ENCODE data around the gene CCDC186. TPM values are rescaled to one million over a fixed set of nuclear protein-coding genes. Genes with fewer than 3 reads are reported as not detected.

Gene CCDC186
- 1 to 10 TPM; 5.1 to 6.1 TPM for polyA plus RNA-seq

- H3K36me3 ChIP-seq (ENCODE audit: control insufficient read depth in 2 of 2, insufficient read depth in 2 of 2, low read length in 1 of 2): no peaks in the 10 kb centered on the region
- H3K9me3 ChIP-seq (ENCODE audit: control insufficient read depth in 2 of 2, insufficient read depth in 1 of 2, low read depth in 1 of 2, low read length in 1 of 2): no peaks in the 10 kb centered on the region
- 0 to 1% methylated on average over 45 to 49 of the region's 49 CpGs for WGBS, 2 donors
- H3K27ac ChIP-seq (ENCODE audit: low read depth in 2 of 2, low read length in 1 of 2): peak within 1 kb of the TSS; percentile 85 to 98
- peak within 1 kb of the TSS; percentile 98 for H3K4me3 ChIP-seq (ENCODE audit: low read depth in 1 of 2, low read length in 2 of 2)
- H3K4me1 ChIP-seq (ENCODE audit: control insufficient read depth in 2 of 2, insufficient read depth in 2 of 2, low read length in 1 of 2): no peaks in the 10 kb centered on the region
- H3K27me3 ChIP-seq (ENCODE audit: control insufficient read depth in 1 of 2, insufficient read depth in 2 of 2, low read length in 2 of 2): no peaks in the 10 kb centered on the region
Measured at GRCh38 chr10:114173921-114174694, at the start of gene CCDC186. Gene CCDC186 (minus strand): TSS chr10:114174203. CDS start chr10:114163268, 10,935 bp downstream.

- no peak overlapping the region for H3K4me3 ChIP-seq (ENCODE audit: low read depth in 1 of 2, low read length in 2 of 2)
- peaks cover 0 to 2% of the 10 kb centered on the region in 2 donors for H3K9me3 ChIP-seq (ENCODE audit: control insufficient read depth in 2 of 2, insufficient read depth in 1 of 2, low read depth in 1 of 2, low read length in 1 of 2)
- H3K27me3 ChIP-seq (ENCODE audit: control insufficient read depth in 1 of 2, insufficient read depth in 2 of 2, low read length in 2 of 2): no peaks in the 10 kb centered on the region
- H3K27ac ChIP-seq (ENCODE audit: low read depth in 2 of 2, low read length in 1 of 2): no peak overlapping the region
- no peaks in the 10 kb centered on the region for H3K36me3 ChIP-seq (ENCODE audit: control insufficient read depth in 2 of 2, insufficient read depth in 2 of 2, low read length in 1 of 2)
- no peaks in the 10 kb centered on the region for H3K4me1 ChIP-seq (ENCODE audit: control insufficient read depth in 2 of 2, insufficient read depth in 2 of 2, low read length in 1 of 2)
- 76% methylated on average over 4 of the region's 4 CpGs for WGBS, 2 donors
Measured at GRCh38 chr10:114223066-114223465, 49.1 kb upstream of the CCDC186 start.

- Histone ChIP-seq H3K4me3 (ENCODE audit: low read depth in 1 of 2, low read length in 2 of 2) (no peak overlapping the region), H3K27ac (ENCODE audit: low read depth in 2 of 2, low read length in 1 of 2) (no peak overlapping the region), H3K4me1 (ENCODE audit: control insufficient read depth in 2 of 2, insufficient read depth in 2 of 2, low read length in 1 of 2) (no peaks in the 10 kb centered on the region), H3K27me3 (ENCODE audit: control insufficient read depth in 1 of 2, insufficient read depth in 2 of 2, low read length in 2 of 2) (no peaks in the 10 kb centered on the region), H3K9me3 (ENCODE audit: control insufficient read depth in 2 of 2, insufficient read depth in 1 of 2, low read depth in 1 of 2, low read length in 1 of 2) (peaks cover 0 to 2% of the 10 kb centered on the region in 2 donors), H3K36me3 (ENCODE audit: control insufficient read depth in 2 of 2, insufficient read depth in 2 of 2, low read length in 1 of 2) (no peaks in the 10 kb centered on the region)
- 77 to 80% methylated on average over 4 of the region's 4 CpGs for WGBS, 2 donors
Measured at GRCh38 chr10:114221235-114221634, 47.2 kb upstream of the CCDC186 start.

- Histone ChIP-seq H3K27me3 (ENCODE audit: control insufficient read depth in 1 of 2, insufficient read depth in 2 of 2, low read length in 2 of 2) (no peaks in the 10 kb centered on the region), H3K36me3 (ENCODE audit: control insufficient read depth in 2 of 2, insufficient read depth in 2 of 2, low read length in 1 of 2) (no peaks in the 10 kb centered on the region), H3K9me3 (ENCODE audit: control insufficient read depth in 2 of 2, insufficient read depth in 1 of 2, low read depth in 1 of 2, low read length in 1 of 2) (peaks cover 0 to 2% of the 10 kb centered on the region in 2 donors), H3K4me3 (ENCODE audit: low read depth in 1 of 2, low read length in 2 of 2) (no peak overlapping the region), H3K27ac (ENCODE audit: low read depth in 2 of 2, low read length in 1 of 2) (no peak overlapping the region), H3K4me1 (ENCODE audit: control insufficient read depth in 2 of 2, insufficient read depth in 2 of 2, low read length in 1 of 2) (no peaks in the 10 kb centered on the region)
- WGBS, 2 donors: 91 to 92% methylated on average over 2 of the region's 2 CpGs
Measured at GRCh38 chr10:114220281-114220680, 46.3 kb upstream of the CCDC186 start.

GRCh38 chr10:114215033-114215432 lies 41.0 kb upstream of the CCDC186 start:
- Histone ChIP-seq H3K4me3 (ENCODE audit: low read depth in 1 of 2, low read length in 2 of 2) (no peak overlapping the region), H3K27ac (ENCODE audit: low read depth in 2 of 2, low read length in 1 of 2) (no peak overlapping the region), H3K4me1 (ENCODE audit: control insufficient read depth in 2 of 2, insufficient read depth in 2 of 2, low read length in 1 of 2) (no peaks in the 10 kb centered on the region), H3K9me3 (ENCODE audit: control insufficient read depth in 2 of 2, insufficient read depth in 1 of 2, low read depth in 1 of 2, low read length in 1 of 2) (no peaks in the 10 kb centered on the region), H3K27me3 (ENCODE audit: control insufficient read depth in 1 of 2, insufficient read depth in 2 of 2, low read length in 2 of 2) (no peaks in the 10 kb centered on the region), H3K36me3 (ENCODE audit: control insufficient read depth in 2 of 2, insufficient read depth in 2 of 2, low read length in 1 of 2) (no peaks in the 10 kb centered on the region)
- 85 to 91% methylated on average over 1 of the region's 1 CpG for WGBS, 2 donors

- H3K27me3 ChIP-seq (ENCODE audit: control insufficient read depth in 1 of 2, insufficient read depth in 2 of 2, low read length in 2 of 2): no peaks in the 10 kb centered on the region
- no peak overlapping the region for H3K27ac ChIP-seq (ENCODE audit: low read depth in 2 of 2, low read length in 1 of 2)
- no peak overlapping the region for H3K4me3 ChIP-seq (ENCODE audit: low read depth in 1 of 2, low read length in 2 of 2)
- no peaks in the 10 kb centered on the region for H3K9me3 ChIP-seq (ENCODE audit: control insufficient read depth in 2 of 2, insufficient read depth in 1 of 2, low read depth in 1 of 2, low read length in 1 of 2)
- H3K4me1 ChIP-seq (ENCODE audit: control insufficient read depth in 2 of 2, insufficient read depth in 2 of 2, low read length in 1 of 2): no peaks in the 10 kb centered on the region
- H3K36me3 ChIP-seq (ENCODE audit: control insufficient read depth in 2 of 2, insufficient read depth in 2 of 2, low read length in 1 of 2): no peaks in the 10 kb centered on the region
- WGBS, 2 donors: 84 to 85% methylated on average over 2 of the region's 2 CpGs
Measured at GRCh38 chr10:114212153-114212552, 38.1 kb upstream of the CCDC186 start.

- H3K4me1 ChIP-seq (ENCODE audit: control insufficient read depth in 2 of 2, insufficient read depth in 2 of 2, low read length in 1 of 2): no peaks in the 10 kb centered on the region
- WGBS, 2 donors: 97 to 98% methylated on average over 2 of the region's 2 CpGs
Measured at GRCh38 chr10:114208351-114208750, 34.3 kb upstream of the CCDC186 start.

GRCh38 chr10:114207349-114207748 lies 33.3 kb upstream of the CCDC186 start:
- WGBS, 2 donors: 88 to 93% methylated on average over 1 of the region's 1 CpG
- H3K4me1 ChIP-seq (ENCODE audit: control insufficient read depth in 2 of 2, insufficient read depth in 2 of 2, low read length in 1 of 2): no peaks in the 10 kb centered on the region

More at GRCh38 chr10:114208351-114208750, 34.3 kb upstream of the CCDC186 start:
- Histone ChIP-seq H3K4me3 (ENCODE audit: low read depth in 1 of 2, low read length in 2 of 2) (no peak overlapping the region), H3K27me3 (ENCODE audit: control insufficient read depth in 1 of 2, insufficient read depth in 2 of 2, low read length in 2 of 2) (no peaks in the 10 kb centered on the region), H3K9me3 (ENCODE audit: control insufficient read depth in 2 of 2, insufficient read depth in 1 of 2, low read depth in 1 of 2, low read length in 1 of 2) (no peaks in the 10 kb centered on the region), H3K27ac (ENCODE audit: low read depth in 2 of 2, low read length in 1 of 2) (no peak overlapping the region), H3K36me3 (ENCODE audit: control insufficient read depth in 2 of 2, insufficient read depth in 2 of 2, low read length in 1 of 2) (no peaks in the 10 kb centered on the region)

GRCh38 chr10:114206902-114207301 lies 32.9 kb upstream of the CCDC186 start:
- H3K9me3 ChIP-seq (ENCODE audit: control insufficient read depth in 2 of 2, insufficient read depth in 1 of 2, low read depth in 1 of 2, low read length in 1 of 2): no peaks in the 10 kb centered on the region
- no peak overlapping the region for H3K4me3 ChIP-seq (ENCODE audit: low read depth in 1 of 2, low read length in 2 of 2)
- 54 to 56% methylated on average over 2 of the region's 2 CpGs for WGBS, 2 donors
- H3K27me3 ChIP-seq (ENCODE audit: control insufficient read depth in 1 of 2, insufficient read depth in 2 of 2, low read length in 2 of 2): no peaks in the 10 kb centered on the region
- H3K4me1 ChIP-seq (ENCODE audit: control insufficient read depth in 2 of 2, insufficient read depth in 2 of 2, low read length in 1 of 2): no peaks in the 10 kb centered on the region
- H3K36me3 ChIP-seq (ENCODE audit: control insufficient read depth in 2 of 2, insufficient read depth in 2 of 2, low read length in 1 of 2): no peaks in the 10 kb centered on the region
- no peak overlapping the region for H3K27ac ChIP-seq (ENCODE audit: low read depth in 2 of 2, low read length in 1 of 2)

More at GRCh38 chr10:114207349-114207748, 33.3 kb upstream of the CCDC186 start:
- no peaks in the 10 kb centered on the region for H3K36me3 ChIP-seq (ENCODE audit: control insufficient read depth in 2 of 2, insufficient read depth in 2 of 2, low read length in 1 of 2)
- no peak overlapping the region for H3K4me3 ChIP-seq (ENCODE audit: low read depth in 1 of 2, low read length in 2 of 2)
- no peaks in the 10 kb centered on the region for H3K9me3 ChIP-seq (ENCODE audit: control insufficient read depth in 2 of 2, insufficient read depth in 1 of 2, low read depth in 1 of 2, low read length in 1 of 2)
- H3K27me3 ChIP-seq (ENCODE audit: control insufficient read depth in 1 of 2, insufficient read depth in 2 of 2, low read length in 2 of 2): no peaks in the 10 kb centered on the region
- no peak overlapping the region for H3K27ac ChIP-seq (ENCODE audit: low read depth in 2 of 2, low read length in 1 of 2)

- no peaks in the 10 kb centered on the region for H3K27me3 ChIP-seq (ENCODE audit: control insufficient read depth in 1 of 2, insufficient read depth in 2 of 2, low read length in 2 of 2)
- no peaks in the 10 kb centered on the region for H3K36me3 ChIP-seq (ENCODE audit: control insufficient read depth in 2 of 2, insufficient read depth in 2 of 2, low read length in 1 of 2)
- no peak overlapping the region for H3K4me3 ChIP-seq (ENCODE audit: low read depth in 1 of 2, low read length in 2 of 2)
- H3K27ac ChIP-seq (ENCODE audit: low read depth in 2 of 2, low read length in 1 of 2): no peak overlapping the region
- no peaks in the 10 kb centered on the region for H3K4me1 ChIP-seq (ENCODE audit: control insufficient read depth in 2 of 2, insufficient read depth in 2 of 2, low read length in 1 of 2)
- 79 to 89% methylated on average over 3 of the region's 3 CpGs for WGBS, 2 donors
- H3K9me3 ChIP-seq (ENCODE audit: control insufficient read depth in 2 of 2, insufficient read depth in 1 of 2, low read depth in 1 of 2, low read length in 1 of 2): no peaks in the 10 kb centered on the region
Measured at GRCh38 chr10:114202812-114203211, 28.8 kb upstream of the CCDC186 start.
